T-helper 2 cell treated with Interferon-gamma antibody and Interleukin-4, amounts not matched to agents 5 μg/mL and 100 μg/mL, for 36 hours (primary cell): ENCODE results near the gene ODAD3.
A peak's percentile ranks its signal among the peaks of the same experiment; 100 is the strongest.
"Not testable (repeated sequence)": the region's sequence is repeated elsewhere in the genome, so short reads cannot be mapped to it uniquely, and the experiment has no call there.

Source experiments
- DNase-seq: peaks from one replicate; pipeline ENCODE4 v3.0.0; 2021; ENCODE audit warnings: low spot score
- H3K27ac Mint-ChIP-seq: one replicate; pipeline ENCODE4 v1.8.0; 2021; ENCODE audit warnings: mild to moderate bottlenecking, mixed read lengths
- H3K27me3 Mint-ChIP-seq: one replicate; pipeline ENCODE4 v1.8.0; 2021; ENCODE audit warnings: low read depth, mixed read lengths
- H3K36me3 Mint-ChIP-seq: one replicate; pipeline ENCODE4 v1.8.0; 2021; ENCODE audit warnings: low read depth, mixed read lengths
- H3K4me1 Mint-ChIP-seq: one replicate; pipeline ENCODE4 v1.8.0; 2021; ENCODE audit warnings: low read depth, mixed read lengths
- H3K4me3 Mint-ChIP-seq: one replicate; pipeline ENCODE4 v1.8.0; 2022; ENCODE audit warnings: mild to moderate bottlenecking, moderate library complexity, mixed read lengths
- H3K9me3 Mint-ChIP-seq: one replicate; pipeline ENCODE4 v1.8.0; 2021; ENCODE audit warnings: mixed read lengths

Gene ODAD3

DNA sequence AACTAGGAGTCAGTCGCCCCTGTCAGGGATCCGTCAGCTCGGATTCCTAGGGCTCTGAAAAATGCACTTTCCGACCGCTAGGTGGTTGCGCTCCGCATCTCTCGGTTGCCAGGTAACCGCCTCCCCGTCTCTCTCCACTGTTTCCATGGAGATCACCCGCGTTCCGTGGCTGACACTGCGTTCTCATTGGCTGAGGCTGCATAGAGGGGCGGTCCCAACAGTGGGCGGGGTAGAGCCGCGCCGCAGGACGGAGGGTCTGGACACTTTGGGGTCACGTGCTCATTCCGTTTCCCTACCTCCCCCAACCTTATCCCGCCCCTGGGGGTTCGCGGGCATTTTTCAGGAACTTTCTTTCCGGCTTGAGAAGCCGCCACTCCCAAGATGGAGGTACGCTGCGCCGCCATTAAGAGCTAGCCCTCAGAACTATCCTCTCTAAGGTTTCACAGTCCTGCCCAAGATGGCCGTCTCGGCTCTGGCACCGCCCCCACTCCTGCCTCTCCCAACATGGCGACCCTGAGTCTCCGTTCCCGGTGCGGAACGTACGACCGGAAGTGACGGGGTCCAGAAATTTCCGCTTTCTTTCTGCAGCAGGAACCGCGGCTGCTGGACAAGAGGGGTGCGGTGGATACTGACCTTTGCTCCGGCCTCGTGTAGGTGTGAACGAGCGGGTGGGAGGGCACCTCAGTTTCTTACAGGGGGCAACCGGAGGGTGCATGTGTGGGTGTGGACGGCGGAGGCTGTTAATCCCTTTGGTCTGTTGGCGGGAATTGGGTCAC is at the start of gene ODAD3, which contains the start of gene PRKCSH:
TSS of gene ODAD3 (minus strand) at position 65 of the 776 bp plus-strand sequence. CDS start 105 bp downstream, outside the sequence.
TSS of gene PRKCSH (plus strand) at position 579 of the 776 bp plus-strand sequence. CDS start 483 bp downstream, outside the sequence.
- peak; percentile 100 for DNase-seq
- Mint-ChIP-seq H3K4me3 (peak within 1 kb of the TSS; percentile 100), H3K9me3 (no peaks in the 10 kb centered on the region), H3K36me3 (peaks cover 26% of the 10 kb centered on the region), H3K4me1 (peaks cover 16% of the 10 kb centered on the region), H3K27ac (peak within 1 kb of the TSS; percentile 97), H3K27me3 (peaks cover 2% of the 10 kb centered on the region)

DNA sequence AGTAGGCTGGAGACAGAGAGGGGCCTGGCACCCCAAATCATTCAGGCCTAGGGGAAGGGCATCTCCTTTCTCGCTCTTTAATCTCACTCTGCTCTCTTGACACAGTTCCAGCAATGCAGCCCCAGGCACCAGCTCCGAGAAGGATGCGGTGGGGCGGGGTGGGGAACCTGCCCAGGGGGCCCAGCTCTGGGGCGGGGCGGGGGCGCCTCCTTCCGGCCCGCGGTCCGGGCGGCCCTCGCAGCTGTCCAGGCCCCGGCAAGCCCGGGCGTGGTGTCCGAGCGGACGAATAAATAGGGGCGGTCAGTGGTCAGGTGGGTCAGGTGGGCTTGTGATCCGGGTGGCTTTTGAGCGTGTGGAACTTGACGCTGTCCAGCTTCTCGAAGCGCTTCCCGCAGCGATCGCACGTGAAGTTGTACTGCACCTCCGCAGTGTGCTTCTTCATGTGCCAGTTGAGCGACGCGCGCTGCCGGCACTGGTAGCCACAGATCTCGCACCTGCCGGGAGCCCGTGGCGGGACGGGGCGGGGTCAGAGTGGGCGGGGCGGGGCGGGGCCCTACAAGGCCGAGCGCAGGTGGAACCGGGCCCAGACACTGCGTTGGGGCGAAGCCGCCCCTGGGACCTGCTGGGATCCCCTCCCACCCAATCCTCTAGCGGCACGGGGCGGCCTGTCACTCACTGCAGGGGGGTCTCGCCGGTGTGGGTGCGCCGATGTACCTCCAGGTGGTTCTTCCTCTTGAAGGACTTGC is 48.6 kb upstream of the ODAD3 start:
- no peak for DNase-seq
- H3K36me3 Mint-ChIP-seq: peaks cover 9% of the 10 kb centered on the region
- no peaks in the 10 kb centered on the region for H3K9me3 Mint-ChIP-seq
- peak overlapping the region; percentile 63 for H3K4me3 Mint-ChIP-seq
- peaks cover 20% of the 10 kb centered on the region for H3K27me3 Mint-ChIP-seq
- H3K27ac Mint-ChIP-seq: no peak overlapping the region
- peaks cover 14% of the 10 kb centered on the region for H3K4me1 Mint-ChIP-seq

DNA sequence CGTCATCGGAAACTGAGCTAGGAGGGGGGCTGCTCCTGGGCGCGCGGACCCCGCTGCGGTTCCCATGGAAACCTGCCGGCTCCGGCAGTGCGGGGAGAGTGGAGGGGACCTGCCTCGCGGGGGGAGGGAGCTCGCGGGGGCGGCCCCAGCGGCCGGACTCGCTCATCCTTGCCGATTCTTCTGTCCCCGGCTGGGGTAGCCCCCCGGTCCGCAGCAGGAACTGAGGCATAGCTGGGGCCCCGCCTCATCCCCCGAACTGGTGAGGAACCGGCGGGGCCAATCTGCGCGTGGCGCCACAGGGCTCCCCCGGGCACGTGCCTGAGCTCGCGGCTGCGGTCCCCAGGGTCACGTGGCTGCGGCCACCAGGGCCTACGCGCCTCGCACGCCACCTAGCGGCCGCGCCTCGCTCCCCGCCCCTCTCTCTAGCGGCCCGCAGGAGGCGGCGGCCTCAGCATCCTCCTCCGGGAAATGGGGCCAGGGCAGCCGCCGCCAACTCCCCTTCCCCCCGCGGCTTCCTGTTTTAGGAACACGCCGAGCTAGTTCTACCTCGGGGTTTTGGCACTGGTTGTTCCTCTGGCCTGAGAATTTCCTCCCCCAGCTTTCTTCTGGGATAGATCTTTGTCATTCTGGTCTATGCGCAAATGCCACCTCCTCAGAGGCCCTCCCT is 47.6 kb upstream of the ODAD3 start:
- DNase-seq: peak; percentile 88
- peaks cover 30% of the 10 kb centered on the region for H3K27me3 Mint-ChIP-seq

DNA sequence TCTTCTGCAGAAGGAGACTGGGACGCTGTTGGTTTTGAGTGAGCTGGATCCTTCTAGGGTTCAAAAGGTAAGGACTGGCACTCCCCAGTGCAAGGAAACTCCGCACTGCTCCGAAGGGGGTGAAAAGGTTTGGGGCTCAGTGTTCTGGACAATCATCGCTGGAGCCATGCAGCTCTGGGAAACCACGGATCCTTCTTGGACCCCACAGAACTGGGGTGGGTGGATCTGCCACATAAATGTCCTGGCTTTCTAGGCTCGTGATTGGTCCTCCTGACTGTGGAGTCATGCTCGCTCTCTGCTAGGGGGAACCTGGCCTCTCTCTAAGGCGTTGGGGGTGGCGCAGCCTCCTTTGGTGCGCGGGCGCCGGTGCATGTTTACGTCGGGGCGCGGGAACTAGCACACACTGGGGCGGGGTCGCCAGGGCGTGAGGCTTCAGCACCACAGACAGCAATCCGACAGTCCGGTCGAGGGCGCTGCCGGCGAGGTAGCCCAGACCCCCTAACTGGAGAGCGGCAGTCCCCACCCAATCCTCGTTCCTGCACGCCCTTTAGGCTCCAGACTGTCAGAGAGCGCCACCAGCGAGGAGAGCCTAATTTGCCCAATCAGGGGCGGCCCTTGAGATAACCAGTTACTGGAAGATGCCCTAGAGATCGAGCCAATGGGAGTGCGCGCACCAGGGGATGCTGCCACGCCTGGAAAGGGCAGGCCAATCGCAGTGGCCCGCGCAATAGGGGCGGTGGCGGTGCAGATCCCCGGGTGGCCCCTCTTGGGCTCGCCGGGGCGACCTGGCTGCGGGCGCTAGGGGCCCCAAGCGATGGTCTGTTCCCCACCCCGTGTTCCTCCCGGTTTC is 46.8 kb upstream of the ODAD3 start:
- Mint-ChIP-seq H3K27ac (peak overlapping the region; percentile 69), H3K4me1 (peaks cover 16% of the 10 kb centered on the region), H3K9me3 (no peaks in the 10 kb centered on the region), H3K4me3 (peak overlapping the region; percentile 75), H3K36me3 (peaks cover 9% of the 10 kb centered on the region), H3K27me3 (peaks cover 37% of the 10 kb centered on the region)
- DNase-seq: peak; percentile 86

More for the DNA sequence above, 47.6 kb upstream of the ODAD3 start:
- Mint-ChIP-seq H3K27ac (peak overlapping the region; percentile 69), H3K9me3 (no peaks in the 10 kb centered on the region), H3K4me3 (peak overlapping the region; percentile 75), H3K36me3 (peaks cover 9% of the 10 kb centered on the region), H3K4me1 (peaks cover 16% of the 10 kb centered on the region)

DNA sequence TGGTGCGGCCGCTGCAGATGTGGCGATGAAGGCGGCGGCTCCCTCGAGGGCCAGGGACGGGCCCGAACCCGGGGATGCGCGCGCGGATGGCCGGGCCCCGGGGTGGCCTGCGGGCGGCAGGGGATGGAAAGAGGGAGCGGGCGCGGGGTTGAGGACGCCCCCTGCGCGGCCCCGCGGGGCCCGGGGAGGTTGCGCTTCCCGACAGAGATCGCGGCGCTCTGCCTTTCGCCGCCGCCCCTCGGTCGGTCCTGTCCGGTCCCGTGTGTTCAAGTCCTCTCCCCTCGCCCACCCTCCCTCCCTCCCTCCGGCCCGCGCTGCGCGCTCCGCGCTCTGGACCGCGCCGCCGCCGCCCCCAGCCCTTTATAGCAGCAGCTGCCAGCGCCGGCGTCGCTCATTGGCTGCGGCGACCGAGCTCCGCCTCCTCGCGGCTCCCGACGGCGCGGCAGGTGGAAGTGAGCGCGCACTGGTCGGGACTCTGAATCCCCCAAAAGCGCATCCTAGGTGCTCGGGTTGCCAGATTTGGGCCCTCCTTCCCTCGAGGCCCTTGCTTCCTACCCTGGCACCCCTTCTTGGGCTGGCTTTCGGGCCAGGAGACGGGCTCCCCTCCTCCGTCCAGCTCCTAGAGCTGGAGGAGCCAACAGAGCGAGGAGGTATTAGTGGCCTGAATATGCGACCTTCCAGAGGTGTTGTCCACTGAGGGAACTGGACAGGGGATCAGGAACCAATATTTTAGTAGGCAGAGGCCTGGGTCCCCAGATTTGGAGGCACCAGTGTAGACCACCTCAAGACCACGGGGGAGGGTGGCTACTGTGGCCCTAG is 46.0 kb upstream of the ODAD3 start, which contains the start of gene ELAVL3:
TSS of gene ELAVL3 (minus strand) at position 332 of the 819 bp plus-strand sequence. CDS start 438 bp downstream, outside the sequence.
- peaks cover 42% of the 10 kb centered on the region for H3K27me3 Mint-ChIP-seq
- peak within 1 kb of the TSS; percentile 57 for H3K27ac Mint-ChIP-seq
- H3K9me3 Mint-ChIP-seq: no peaks in the 10 kb centered on the region
- peak within 1 kb of the TSS; percentile 75 for H3K4me3 Mint-ChIP-seq
- peaks cover 16% of the 10 kb centered on the region for H3K4me1 Mint-ChIP-seq
- no peak for DNase-seq
- H3K36me3 Mint-ChIP-seq: peaks cover 9% of the 10 kb centered on the region

DNA sequence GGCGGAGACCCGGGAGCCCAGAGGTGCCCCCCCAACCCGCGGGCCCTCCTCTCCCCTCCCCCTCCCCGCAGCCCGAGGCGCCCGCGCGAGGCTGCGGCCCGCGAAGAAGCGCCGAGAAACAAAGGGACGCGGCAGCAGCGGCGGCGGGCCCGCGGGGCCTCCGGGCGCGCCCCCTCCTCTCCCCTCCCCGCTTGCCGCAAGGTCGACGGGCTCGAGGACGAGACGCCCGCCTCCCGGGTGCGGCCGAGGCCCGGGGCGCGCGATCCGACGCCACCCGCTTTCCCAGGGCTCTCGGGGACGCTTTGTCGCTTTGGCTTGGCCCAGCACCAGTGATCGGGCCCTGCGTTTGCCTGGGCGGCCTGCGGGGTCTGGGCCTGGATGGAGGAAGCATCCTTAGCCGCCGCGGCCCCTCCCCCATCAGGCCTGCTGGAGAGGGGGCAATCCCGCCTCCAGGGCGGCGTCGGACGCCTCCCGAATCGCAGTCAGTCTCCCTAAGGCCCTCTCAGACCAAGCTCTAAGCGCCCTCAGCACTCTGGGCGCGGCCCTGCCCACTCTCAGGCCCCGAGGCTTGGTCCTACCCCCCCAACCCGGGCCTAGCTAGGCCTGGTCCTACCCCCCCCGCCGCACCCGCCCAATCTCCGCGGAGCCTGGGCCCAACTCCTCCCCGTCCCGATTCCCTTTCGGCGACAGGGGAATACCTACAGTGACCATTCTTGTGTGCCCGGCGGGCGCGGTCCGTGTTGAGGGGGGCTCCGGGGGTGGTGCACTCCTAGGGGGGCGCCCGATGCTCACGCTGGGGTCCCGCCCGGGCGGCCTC is 45.2 kb upstream of the ODAD3 start:
- H3K27ac Mint-ChIP-seq: no peak overlapping the region
- peaks cover 7% of the 10 kb centered on the region for H3K36me3 Mint-ChIP-seq
- no peaks in the 10 kb centered on the region for H3K9me3 Mint-ChIP-seq
- peaks cover 43% of the 10 kb centered on the region for H3K27me3 Mint-ChIP-seq
- H3K4me3 Mint-ChIP-seq: no peak overlapping the region
- DNase-seq: no peak
- peaks cover 16% of the 10 kb centered on the region for H3K4me1 Mint-ChIP-seq

DNA sequence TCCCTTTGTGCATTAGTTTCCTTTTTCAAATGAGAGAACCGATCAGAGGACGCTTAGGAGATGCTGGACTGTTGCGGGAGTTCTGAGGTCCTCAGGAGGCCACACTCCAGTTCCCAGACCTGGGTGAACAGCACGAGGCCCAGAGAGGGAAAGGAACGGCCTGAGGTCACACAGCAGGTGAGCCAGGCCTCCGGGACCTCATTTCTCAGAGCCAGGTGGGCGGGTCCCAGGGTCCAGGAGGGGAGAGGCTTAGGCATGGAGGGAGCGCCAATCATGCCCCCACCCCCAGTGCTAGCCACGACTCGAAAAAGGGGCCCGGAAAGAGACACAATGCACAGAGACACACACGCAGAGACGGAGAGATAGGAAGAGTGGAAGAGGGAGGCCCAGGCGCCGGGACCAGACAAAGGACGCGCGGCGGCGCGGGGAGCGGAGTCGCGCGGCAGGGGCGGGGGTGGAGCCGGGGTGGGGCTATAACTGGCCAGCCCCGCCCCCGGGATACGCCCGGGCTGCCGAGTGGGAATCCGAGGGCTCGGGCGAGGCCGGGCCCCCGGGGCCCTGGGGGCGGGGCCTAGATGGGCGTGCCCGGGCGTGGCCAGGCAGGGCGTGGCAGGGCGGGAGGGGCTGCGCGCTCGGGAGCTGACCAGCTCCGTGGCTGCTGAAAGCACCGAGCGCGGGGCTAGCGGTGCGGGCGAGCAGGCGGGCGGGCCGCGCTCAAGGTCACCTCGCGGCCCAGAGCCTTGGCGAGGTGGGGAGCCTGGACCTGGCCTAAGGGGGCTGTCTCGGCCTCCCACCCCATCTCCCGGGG is 44.4 kb upstream of the ODAD3 start:
- peak; percentile 36 for DNase-seq
- H3K27me3 Mint-ChIP-seq: peaks cover 46% of the 10 kb centered on the region
- peak overlapping the region; percentile 49 for H3K27ac Mint-ChIP-seq

DNA sequence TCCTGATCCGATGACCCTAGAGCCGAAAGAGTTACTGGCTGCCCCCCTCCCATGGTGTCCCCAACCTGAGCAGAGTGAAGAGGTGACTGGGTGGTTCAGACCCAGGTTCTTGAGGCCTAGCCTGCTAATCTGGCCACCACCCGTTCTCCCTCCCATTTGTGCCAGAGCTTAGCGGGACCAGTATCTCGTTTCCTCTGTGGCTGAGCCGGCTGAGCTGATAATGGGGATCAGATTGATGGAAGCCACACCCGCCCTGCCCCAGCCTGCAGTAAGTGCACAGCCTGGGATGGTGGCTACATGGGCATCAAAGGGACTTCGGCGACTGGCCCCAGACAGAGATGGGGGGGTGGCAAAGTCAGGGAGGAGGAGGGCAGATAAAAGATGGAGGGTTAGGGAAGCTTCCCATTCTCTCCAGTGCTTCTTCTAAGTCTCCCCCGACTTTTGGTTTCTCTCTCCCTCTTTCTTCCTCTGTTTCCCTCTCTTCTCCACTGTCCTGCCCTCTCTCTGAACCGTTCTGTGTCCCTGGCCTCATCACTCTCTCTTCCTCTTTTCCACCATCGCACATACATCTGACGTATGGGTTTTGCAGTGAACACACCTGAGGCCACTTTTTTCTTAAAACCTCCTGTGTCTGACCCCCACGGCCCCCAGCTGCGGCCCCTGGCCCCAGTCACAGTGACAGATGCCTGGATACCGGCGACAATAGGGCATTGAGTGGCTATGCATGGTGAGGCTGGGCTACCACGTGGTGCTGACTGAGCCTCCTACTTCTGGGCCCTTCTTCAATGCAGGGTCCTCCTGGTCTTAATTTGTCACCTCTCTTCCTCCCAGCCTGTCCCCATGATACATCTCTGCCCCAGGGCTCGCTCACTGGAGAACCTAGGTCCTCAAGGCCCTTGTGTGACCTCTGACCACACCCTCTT is 43.5 kb upstream of the ODAD3 start:
- Mint-ChIP-seq H3K9me3 (no peaks in the 10 kb centered on the region), H3K27ac (no peak overlapping the region), H3K4me3 (peak overlapping the region; percentile 29), H3K27me3 (peaks cover 46% of the 10 kb centered on the region), H3K4me1 (peaks cover 16% of the 10 kb centered on the region), H3K36me3 (peaks cover 2% of the 10 kb centered on the region)
- no peak for DNase-seq

More for the DNA sequence above, 44.4 kb upstream of the ODAD3 start:
- Mint-ChIP-seq H3K36me3 (peaks cover 5% of the 10 kb centered on the region), H3K4me3 (peak overlapping the region; percentile 29), H3K4me1 (peaks cover 16% of the 10 kb centered on the region), H3K9me3 (no peaks in the 10 kb centered on the region)

DNA sequence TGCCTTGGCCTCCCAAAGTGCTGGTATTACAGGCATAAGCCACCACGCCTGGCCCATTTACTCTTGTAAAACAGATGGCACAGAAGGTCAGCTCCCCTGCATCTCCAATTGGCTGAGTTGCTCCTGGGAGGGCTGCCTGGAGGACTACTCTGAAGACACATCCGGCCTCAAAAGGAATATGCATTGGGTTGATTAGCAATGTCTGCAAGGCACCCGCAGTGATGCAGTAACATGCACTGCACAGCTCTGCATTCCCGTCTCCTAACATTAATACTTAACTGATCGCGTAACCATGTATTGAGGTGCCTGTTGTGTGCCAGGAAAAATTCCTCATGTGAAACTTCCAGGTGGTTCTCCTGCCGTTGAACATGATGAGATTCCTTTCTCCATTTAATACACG is 40.9 kb upstream of the ODAD3 start:
- no peak overlapping the region for H3K27ac Mint-ChIP-seq
- H3K27me3 Mint-ChIP-seq: peaks cover 37% of the 10 kb centered on the region
- H3K9me3 Mint-ChIP-seq: no peaks in the 10 kb centered on the region
- H3K36me3 Mint-ChIP-seq: peaks cover 2% of the 10 kb centered on the region
- DNase-seq: no peak
- peaks cover 7% of the 10 kb centered on the region for H3K4me1 Mint-ChIP-seq
- H3K4me3 Mint-ChIP-seq: no peak overlapping the region

DNA sequence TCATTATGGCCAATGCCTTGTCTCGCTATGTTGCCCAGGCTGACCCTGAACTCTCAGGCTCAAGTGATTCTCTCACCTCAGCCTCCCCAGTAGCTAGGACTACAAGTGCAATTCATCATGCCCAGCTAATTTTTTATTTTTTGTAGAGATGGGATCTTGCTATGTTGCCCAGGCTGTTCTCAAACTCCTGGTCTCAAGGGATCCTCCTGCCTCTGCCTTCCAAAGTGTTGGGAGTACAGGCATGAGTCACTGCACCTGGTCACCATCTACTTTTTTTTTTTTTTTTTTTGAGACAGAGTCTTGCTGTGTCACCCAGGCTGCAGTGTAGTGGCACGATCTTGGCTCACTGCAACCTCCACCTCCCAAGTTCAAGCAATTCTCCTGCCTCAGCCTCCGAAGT is 40.4 kb upstream of the ODAD3 start:
- H3K4me1 Mint-ChIP-seq, H3K4me3 Mint-ChIP-seq, H3K36me3 Mint-ChIP-seq, DNase-seq, H3K27ac Mint-ChIP-seq, H3K9me3 Mint-ChIP-seq: not testable (repeated sequence)
- peaks cover 37% of the 10 kb centered on the region for H3K27me3 Mint-ChIP-seq
